Trophoblast cell (in vitro differentiated cells and primary cell): ENCODE data around the gene TNK1.

ENCODE experiments used
- DNase-seq, 2 donors: peaks; one replicate each; pipeline ENCODE4 v3.0.0-alpha.2; 2016
- H2AFZ ChIP-seq: 2 replicates; pipeline ENCODE4 v1.6.1; 2013; ENCODE audit warnings: low read length, moderate library complexity, mild to moderate bottlenecking; ENCODE audit not compliant: insufficient read depth, poor library complexity
- H2AK5ac ChIP-seq: 2 replicates; pipeline ENCODE4 v1.6.1; 2013; ENCODE audit warnings: mild to moderate bottlenecking, low read length
- H2BK120ac ChIP-seq: 2 replicates; pipeline ENCODE4 v1.6.1; 2013; ENCODE audit warnings: low read length, mild to moderate bottlenecking, moderate library complexity; ENCODE audit not compliant: insufficient read depth, poor library complexity
- H2BK12ac ChIP-seq: 2 replicates; pipeline ENCODE4 v1.6.1; 2013; ENCODE audit warnings: mild to moderate bottlenecking, low read length, moderate library complexity
- H2BK5ac ChIP-seq: 2 replicates; pipeline ENCODE4 v1.6.1; 2013; ENCODE audit warnings: low read length, low read depth, moderate library complexity, mild to moderate bottlenecking; ENCODE audit not compliant: poor library complexity
- H3K14ac ChIP-seq: 2 replicates; pipeline ENCODE4 v1.6.1; 2013; ENCODE audit warnings: mild to moderate bottlenecking, low read length
- H3K18ac ChIP-seq: 2 replicates; pipeline ENCODE4 v1.6.1; 2013; ENCODE audit warnings: mild to moderate bottlenecking, low read length
- H3K23ac ChIP-seq: 2 replicates; pipeline ENCODE4 v1.6.1; 2013; ENCODE audit warnings: low read length
- H3K27ac ChIP-seq: 2 replicates; pipeline ENCODE4 v1.5.1; 2013; ENCODE audit warnings: low read depth, mild to moderate bottlenecking, inconsistent platforms, low read length, moderate library complexity
- H3K27me3 ChIP-seq: 2 replicates; pipeline ENCODE4 v1.6.1; 2013; ENCODE audit warnings: inconsistent platforms, mild to moderate bottlenecking, low read length, moderate library complexity; ENCODE audit not compliant: insufficient read depth
- H3K36me3 ChIP-seq, 2 experiments: 1 replicate in 1 of 2; 2 replicates in 1 of 2; pipeline ENCODE4 v1.6.1; 2013; ENCODE audit warnings: low read length in 2 of 2, mild to moderate bottlenecking in 2 of 2, moderate library complexity in 1 of 2; ENCODE audit not compliant: insufficient read depth in 2 of 2, control insufficient read depth in 1 of 2
- H3K4ac ChIP-seq: 2 replicates; pipeline ENCODE4 v1.6.1; 2013; ENCODE audit warnings: low read depth, mild to moderate bottlenecking, low read length, moderate library complexity
- H3K4me1 ChIP-seq, 2 experiments: 1 replicate in 1 of 2; 2 replicates in 1 of 2; pipeline ENCODE4 v1.6.1; 2013; ENCODE audit warnings: low read length in 2 of 2, mild to moderate bottlenecking in 2 of 2, moderate library complexity in 1 of 2; ENCODE audit not compliant: insufficient read depth in 2 of 2, control insufficient read depth in 1 of 2
- H3K4me2 ChIP-seq: 2 replicates; pipeline ENCODE4 v1.6.1; 2013; ENCODE audit warnings: inconsistent platforms, mild to moderate bottlenecking, low read length, moderate library complexity
- H3K4me3 ChIP-seq: 2 replicates; pipeline ENCODE4 v1.5.1; 2013; ENCODE audit warnings: mild to moderate bottlenecking, low read depth, low read length, inconsistent platforms
- H3K79me1 ChIP-seq: one replicate; pipeline ENCODE4 v1.6.1; 2013; ENCODE audit warnings: low read length
- H3K79me2 ChIP-seq: 2 replicates; pipeline ENCODE4 v1.6.1; 2013; ENCODE audit warnings: low read length, mild to moderate bottlenecking; ENCODE audit not compliant: control insufficient read depth, insufficient read depth, poor library complexity
- H3K9ac ChIP-seq: 2 replicates; pipeline ENCODE4 v1.6.1; 2013; ENCODE audit warnings: mild to moderate bottlenecking, low read length
- H3K9me3 ChIP-seq: 2 replicates; pipeline ENCODE4 v1.6.1; 2013; ENCODE audit warnings: low read depth, mild to moderate bottlenecking, control low read depth, inconsistent platforms, low read length; ENCODE audit not compliant: insufficient read depth
- H4K12ac ChIP-seq: 2 replicates; pipeline ENCODE4 v1.6.1; 2013; ENCODE audit warnings: low read depth, mild to moderate bottlenecking, low read length, moderate library complexity
- H4K8ac ChIP-seq: 2 replicates; pipeline ENCODE4 v1.6.1; 2013; ENCODE audit warnings: low read depth, mild to moderate bottlenecking, low read length, moderate library complexity
- H4K91ac ChIP-seq: one replicate; pipeline ENCODE4 v1.6.1; 2013; ENCODE audit warnings: low read depth, mild to moderate bottlenecking, low read length, moderate library complexity
- WGBS: extraction: QIAGEN DNeasy Blood & Tissue Kit; methylation state at CpG from one replicate; pipeline ENCODE4 v1.1.7; 2013; ENCODE audit warnings: missing lambda C conversion rate; ENCODE audit not compliant: insufficient read length, insufficient coverage; ENCODE audit errors: extremely low coverage; 5-methylcytosine and 5-hydroxymethylcytosine counted together

The TNK1 gene

DNA sequence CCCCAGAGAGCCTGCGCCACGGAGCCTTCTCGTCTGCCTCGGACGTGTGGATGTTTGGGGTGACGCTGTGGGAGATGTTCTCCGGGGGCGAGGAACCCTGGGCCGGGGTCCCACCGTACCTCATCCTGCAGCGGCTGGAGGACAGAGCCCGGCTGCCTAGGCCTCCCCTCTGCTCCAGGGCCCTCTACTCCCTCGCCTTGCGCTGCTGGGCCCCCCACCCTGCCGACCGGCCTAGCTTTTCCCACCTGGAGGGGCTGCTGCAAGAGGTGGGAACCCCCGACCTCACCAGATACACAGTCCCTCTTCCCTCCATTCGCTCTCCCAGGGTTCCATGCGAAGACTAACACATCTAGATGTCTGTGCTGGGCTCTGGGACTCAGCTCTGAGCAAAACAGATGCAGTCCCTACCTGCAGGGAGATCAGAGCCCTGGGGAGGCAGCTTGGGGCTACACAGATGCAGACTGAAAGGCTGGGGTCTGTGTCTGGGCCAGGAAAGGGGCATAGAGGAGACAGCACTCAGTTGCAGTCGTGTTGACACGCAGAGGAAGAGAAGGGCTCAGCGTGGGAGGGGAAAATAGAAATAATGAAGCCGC is 3.7 kb downstream of the TNK1 start:
- DNase-seq, result no peak
- Histone ChIP-seq H4K12ac (no peak overlapping the region), H3K27ac (no peak overlapping the region), H3K18ac (no peak overlapping the region), H2BK5ac (no peak overlapping the region), H3K4me2 (peak overlapping the region; percentile 66), H3K9me3 (peaks cover 4% of the 10 kb centered on the region), H3K4me1 (peaks cover 24 to 25% of the 10 kb centered on the region in 2 experiments), H3K23ac (no peak overlapping the region), H2BK120ac (no peak overlapping the region), H2AFZ (no peak overlapping the region), H4K91ac (no peak overlapping the region), H3K14ac (no peak overlapping the region), H3K4ac (no peak overlapping the region), H3K27me3 (no peaks in the 10 kb centered on the region), H3K79me1 (peaks cover 7% of the 10 kb centered on the region), H3K79me2 (no peaks in the 10 kb centered on the region), H4K8ac (no peak overlapping the region), H2AK5ac (no peak overlapping the region), H3K4me3 (no peak overlapping the region), H2BK12ac (no peak overlapping the region), H3K36me3 (peaks cover 30 to 39% of the 10 kb centered on the region in 2 experiments), H3K9ac (no peak overlapping the region)
- WGBS, result no CpG with 5 or more reads among the region's 23 CpGs

DNA sequence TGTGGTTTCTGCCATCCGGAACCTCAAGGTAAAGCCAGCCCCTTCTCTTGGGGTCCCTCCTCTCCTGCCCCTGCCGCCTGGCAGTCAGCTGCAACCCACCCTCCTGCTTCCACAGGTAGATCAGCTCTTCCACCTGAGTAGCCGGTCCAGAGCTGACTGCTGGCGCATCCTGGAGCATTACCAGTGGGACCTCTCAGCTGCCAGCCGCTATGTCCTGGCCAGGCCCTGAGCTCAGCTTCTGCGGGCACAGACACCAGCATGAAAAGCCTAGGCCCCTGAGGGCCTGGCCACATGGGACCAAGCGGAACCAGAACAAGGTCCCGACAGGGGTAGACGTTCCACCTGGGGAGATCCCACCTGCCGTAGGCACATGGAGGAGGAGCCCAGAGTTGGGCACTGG is 8.0 kb downstream of the TNK1 start:
- Histone ChIP-seq H3K79me1 (peaks cover 6% of the 10 kb centered on the region), H2BK5ac (no peak overlapping the region), H3K4me1 (peaks cover 12 to 15% of the 10 kb centered on the region in 2 experiments), H2AK5ac (no peak overlapping the region), H2AFZ (no peak overlapping the region), H3K4me3 (no peak overlapping the region), H3K27me3 (no peaks in the 10 kb centered on the region), H4K8ac (no peak overlapping the region), H3K4me2 (no peak overlapping the region), H3K4ac (no peak overlapping the region), H2BK120ac (no peak overlapping the region), H3K9ac (no peak overlapping the region), H2BK12ac (no peak overlapping the region), H3K23ac (no peak overlapping the region), H3K14ac (no peak overlapping the region), H3K18ac (no peak overlapping the region), H3K27ac (no peak overlapping the region), H3K9me3 (no peaks in the 10 kb centered on the region), H3K79me2 (peaks cover 5% of the 10 kb centered on the region), H4K91ac (no peak overlapping the region), H4K12ac (no peak overlapping the region), H3K36me3 (peaks cover 56 to 58% of the 10 kb centered on the region in 2 experiments)
- DNase-seq, result no peak
- whole genome bisulfite sequencing, result no CpG with 5 or more reads among the region's 10 CpGs

DNA sequence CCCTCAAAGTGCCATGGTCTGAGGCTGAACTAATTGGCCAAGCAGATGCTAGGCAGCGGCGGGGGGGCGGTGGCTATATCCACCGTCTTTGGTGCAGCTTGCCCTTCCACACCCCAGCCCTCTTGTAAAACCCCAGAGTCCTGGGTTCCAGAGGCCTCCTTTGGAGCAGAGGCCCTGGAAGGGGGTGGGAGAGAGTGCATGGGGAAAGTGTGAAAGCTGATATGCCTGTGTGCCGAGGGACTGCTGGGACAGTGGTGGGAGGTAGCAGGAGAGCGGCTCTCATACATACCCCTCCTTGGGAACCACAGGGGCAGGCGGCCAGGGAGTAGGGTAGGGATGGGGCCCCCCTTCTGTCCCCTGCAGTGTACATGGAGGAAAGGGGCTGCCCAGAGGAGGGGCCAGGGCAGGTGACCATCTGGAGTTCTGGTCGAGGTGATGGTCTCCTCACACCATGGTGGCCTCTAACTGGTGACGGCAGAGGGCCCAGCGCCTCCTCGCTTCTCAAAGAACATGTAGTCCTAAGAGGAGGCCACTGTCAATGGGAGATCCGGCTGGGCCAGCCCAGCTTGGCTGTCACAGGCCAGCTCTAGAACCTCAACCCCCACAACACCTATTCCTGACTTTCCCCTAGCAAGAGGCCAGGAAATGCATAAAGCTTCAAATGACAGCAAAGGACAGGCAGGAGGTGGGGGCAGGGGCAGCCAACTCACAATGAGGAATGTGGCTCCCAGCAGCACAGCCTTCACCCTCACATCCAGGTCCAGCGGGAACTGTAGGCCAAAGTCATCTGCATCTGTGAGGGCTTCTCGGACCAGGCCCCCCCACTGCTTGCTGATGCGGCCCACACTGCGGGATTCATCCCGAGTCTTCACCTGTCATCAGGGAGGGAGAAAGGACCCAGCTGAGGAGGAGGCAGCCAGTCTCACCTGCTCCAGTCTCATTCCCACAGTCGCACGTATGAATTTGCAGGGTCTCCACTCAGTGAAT is 9.3 kb downstream of the TNK1 start:
- no peaks in the 10 kb centered on the region for H3K27me3 ChIP-seq
- no peak overlapping the region for H4K91ac ChIP-seq
- peaks cover 11 to 12% of the 10 kb centered on the region in 2 experiments for H3K4me1 ChIP-seq
- no peak overlapping the region for H3K9ac ChIP-seq
- no peak overlapping the region for H2BK5ac ChIP-seq
- no CpG with 5 or more reads among the region's 19 CpGs for WGBS
- H3K14ac ChIP-seq, result no peak overlapping the region
- no peak overlapping the region for H2AFZ ChIP-seq
- no peak overlapping the region for H3K4me2 ChIP-seq
- H3K4ac ChIP-seq, result no peak overlapping the region
- no peak overlapping the region for H3K18ac ChIP-seq
- H3K36me3 ChIP-seq, result peaks cover 52 to 56% of the 10 kb centered on the region in 2 experiments
- no peak overlapping the region for H2AK5ac ChIP-seq
- H3K79me1 ChIP-seq, result peaks cover 17% of the 10 kb centered on the region
- no peak overlapping the region for H2BK120ac ChIP-seq
- H4K12ac ChIP-seq, result no peak overlapping the region
- no peaks in the 10 kb centered on the region for H3K9me3 ChIP-seq
- no peak overlapping the region for H3K4me3 ChIP-seq
- DNase-seq, result no peak
- H3K79me2 ChIP-seq, result peaks cover 12% of the 10 kb centered on the region
- H3K23ac ChIP-seq, result no peak overlapping the region
- no peak overlapping the region for H4K8ac ChIP-seq
- H2BK12ac ChIP-seq, result no peak overlapping the region
- H3K27ac ChIP-seq, result no peak overlapping the region

DNA sequence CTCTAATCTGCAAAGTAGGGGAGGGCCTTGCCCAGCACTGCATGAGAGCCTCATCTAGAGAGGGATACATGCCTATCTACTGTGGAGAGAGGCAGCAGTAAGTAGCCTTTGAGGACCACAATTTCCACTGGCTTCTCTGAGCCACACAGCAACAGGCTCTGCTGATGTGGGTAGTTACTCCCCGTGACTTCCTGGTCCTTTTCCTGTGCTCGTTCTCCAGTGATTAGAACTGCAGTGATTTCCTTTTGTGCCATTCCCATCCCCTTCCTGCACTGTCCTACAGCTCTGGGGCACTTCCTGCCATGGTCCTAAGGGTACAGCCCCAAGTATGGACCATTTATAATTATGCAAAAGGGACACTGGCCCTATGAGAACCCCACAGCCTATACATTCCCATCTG is 10.4 kb downstream of the TNK1 start:
- H3K9ac ChIP-seq, result no peak overlapping the region
- H3K36me3 ChIP-seq, result peaks cover 50 to 53% of the 10 kb centered on the region in 2 experiments
- no peak overlapping the region for H2BK5ac ChIP-seq
- no peaks in the 10 kb centered on the region for H3K27me3 ChIP-seq
- H3K9me3 ChIP-seq, result no peaks in the 10 kb centered on the region
- no peak overlapping the region for H2AFZ ChIP-seq
- no peak overlapping the region for H2BK12ac ChIP-seq
- no peak overlapping the region for H2BK120ac ChIP-seq
- H4K8ac ChIP-seq, result no peak overlapping the region
- no peak overlapping the region for H4K12ac ChIP-seq
- H3K4me2 ChIP-seq, result no peak overlapping the region
- H3K4me1 ChIP-seq, result peaks cover 11 to 16% of the 10 kb centered on the region in 2 experiments
- H3K14ac ChIP-seq, result no peak overlapping the region
- peaks cover 12% of the 10 kb centered on the region for H3K79me2 ChIP-seq
- H2AK5ac ChIP-seq, result no peak overlapping the region
- no peak overlapping the region for H4K91ac ChIP-seq
- no peak overlapping the region for H3K23ac ChIP-seq
- peaks cover 17% of the 10 kb centered on the region for H3K79me1 ChIP-seq
- no peak overlapping the region for H3K27ac ChIP-seq
- no peak overlapping the region for H3K4me3 ChIP-seq
- no peak overlapping the region for H3K18ac ChIP-seq
- no peak overlapping the region for H3K4ac ChIP-seq
- no peak for DNase-seq
- WGBS, result no CpG with 5 or more reads among the region's 2 CpGs
